Measurements from ENCODE around the gene SUMF2. TPM values are rescaled to one million over a fixed set of nuclear protein-coding genes. Genes with fewer than 3 reads are reported as not detected.

Gene SUMF2
- polyA plus RNA-seq, 1 donor from 2014 or later = 69.3 TPM

DNA sequence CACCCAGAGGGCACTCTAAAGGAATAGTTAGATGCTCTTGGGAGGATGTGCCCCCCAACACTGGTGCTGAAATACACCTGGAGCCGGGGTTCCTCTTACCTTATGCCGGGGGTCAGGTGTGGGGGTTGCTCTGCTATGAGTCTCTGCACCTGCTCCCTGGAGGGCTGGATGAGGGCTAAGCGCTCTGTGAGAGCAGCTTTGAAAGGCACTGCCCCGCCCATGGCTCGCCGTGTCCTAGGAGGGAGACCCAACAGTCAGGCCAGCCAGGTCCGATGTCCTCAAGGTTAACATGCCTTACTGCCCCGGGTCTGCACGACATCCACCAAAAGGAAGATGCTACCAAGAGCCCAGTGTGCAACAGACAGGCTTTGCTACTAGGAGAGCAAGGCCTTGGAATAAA, 44.6 kb upstream of the SUMF2 start:
- Histone ChIP-seq H3F3A (ENCODE audit: insufficient read depth, low read length, poor library complexity, severe bottlenecking) (no peaks in the 10 kb centered on the region), H3K79me2 (replicated peaks; ENCODE audit: insufficient read depth, low read length) (no peaks in the 10 kb centered on the region), H3K9ac (ENCODE audit: low read length) (no peak overlapping the region), H3K27me3 (ENCODE audit: insufficient read depth, low read depth, low read length) (no peaks in the 10 kb centered on the region), H3K4me2 (ENCODE audit: low read length) (no peak overlapping the region), H4K20me1 (ENCODE audit: insufficient read depth) (no peaks in the 10 kb centered on the region), H3K9me3 (ENCODE audit: low read length) (no peaks in the 10 kb centered on the region), H3K4me3 (ENCODE audit: low read length) (no peak overlapping the region), H3K9me2 (ENCODE audit: insufficient read depth, low read length) (no peaks in the 10 kb centered on the region), H3K27ac (ENCODE audit: low read length) (no peak overlapping the region), H2AFZ (ENCODE audit: low read depth, low read length) (no peak overlapping the region), H3K36me3 (ENCODE audit: insufficient read depth, low read length) (no peaks in the 10 kb centered on the region)
- TF ChIP-seq MXI1 (conservative IDR thresholded peaks at IDR 0.05; ENCODE audit: poor library complexity, severe bottlenecking) (no peak), POLR2AphosphoS5 (IDR thresholded peaks at IDR 0.05) (no peak), RAD21 (conservative IDR thresholded peaks at IDR 0.05) (no peak), SMC3 (conservative IDR thresholded peaks at IDR 0.05; ENCODE audit: poor library complexity) (no peak), TAF1 (IDR thresholded peaks at IDR 0.05; ENCODE audit: low read depth) (no peak), EP300 (conservative IDR thresholded peaks at IDR 0.05; ENCODE audit: poor library complexity, severe bottlenecking) (no peak), EZH2 (IDR thresholded peaks at IDR 0.05; ENCODE audit: borderline replicate concordance, insufficient read depth, low read length, poor library complexity, severe bottlenecking) (no peak)
- TF ChIP-seq, protein P1, sequence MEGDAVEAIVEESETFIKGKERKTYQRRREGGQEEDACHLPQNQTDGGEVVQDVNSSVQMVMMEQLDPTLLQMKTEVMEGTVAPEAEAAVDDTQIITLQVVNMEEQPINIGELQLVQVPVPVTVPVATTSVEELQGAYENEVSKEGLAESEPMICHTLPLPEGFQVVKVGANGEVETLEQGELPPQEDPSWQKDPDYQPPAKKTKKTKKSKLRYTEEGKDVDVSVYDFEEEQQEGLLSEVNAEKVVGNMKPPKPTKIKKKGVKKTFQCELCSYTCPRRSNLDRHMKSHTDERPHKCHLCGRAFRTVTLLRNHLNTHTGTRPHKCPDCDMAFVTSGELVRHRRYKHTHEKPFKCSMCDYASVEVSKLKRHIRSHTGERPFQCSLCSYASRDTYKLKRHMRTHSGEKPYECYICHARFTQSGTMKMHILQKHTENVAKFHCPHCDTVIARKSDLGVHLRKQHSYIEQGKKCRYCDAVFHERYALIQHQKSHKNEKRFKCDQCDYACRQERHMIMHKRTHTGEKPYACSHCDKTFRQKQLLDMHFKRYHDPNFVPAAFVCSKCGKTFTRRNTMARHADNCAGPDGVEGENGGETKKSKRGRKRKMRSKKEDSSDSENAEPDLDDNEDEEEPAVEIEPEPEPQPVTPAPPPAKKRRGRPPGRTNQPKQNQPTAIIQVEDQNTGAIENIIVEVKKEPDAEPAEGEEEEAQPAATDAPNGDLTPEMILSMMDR (IDR thresholded peaks at IDR 0.05; ENCODE audit: poor library complexity, severe bottlenecking) = no peak
- TF ChIP-seq, protein P2, sequence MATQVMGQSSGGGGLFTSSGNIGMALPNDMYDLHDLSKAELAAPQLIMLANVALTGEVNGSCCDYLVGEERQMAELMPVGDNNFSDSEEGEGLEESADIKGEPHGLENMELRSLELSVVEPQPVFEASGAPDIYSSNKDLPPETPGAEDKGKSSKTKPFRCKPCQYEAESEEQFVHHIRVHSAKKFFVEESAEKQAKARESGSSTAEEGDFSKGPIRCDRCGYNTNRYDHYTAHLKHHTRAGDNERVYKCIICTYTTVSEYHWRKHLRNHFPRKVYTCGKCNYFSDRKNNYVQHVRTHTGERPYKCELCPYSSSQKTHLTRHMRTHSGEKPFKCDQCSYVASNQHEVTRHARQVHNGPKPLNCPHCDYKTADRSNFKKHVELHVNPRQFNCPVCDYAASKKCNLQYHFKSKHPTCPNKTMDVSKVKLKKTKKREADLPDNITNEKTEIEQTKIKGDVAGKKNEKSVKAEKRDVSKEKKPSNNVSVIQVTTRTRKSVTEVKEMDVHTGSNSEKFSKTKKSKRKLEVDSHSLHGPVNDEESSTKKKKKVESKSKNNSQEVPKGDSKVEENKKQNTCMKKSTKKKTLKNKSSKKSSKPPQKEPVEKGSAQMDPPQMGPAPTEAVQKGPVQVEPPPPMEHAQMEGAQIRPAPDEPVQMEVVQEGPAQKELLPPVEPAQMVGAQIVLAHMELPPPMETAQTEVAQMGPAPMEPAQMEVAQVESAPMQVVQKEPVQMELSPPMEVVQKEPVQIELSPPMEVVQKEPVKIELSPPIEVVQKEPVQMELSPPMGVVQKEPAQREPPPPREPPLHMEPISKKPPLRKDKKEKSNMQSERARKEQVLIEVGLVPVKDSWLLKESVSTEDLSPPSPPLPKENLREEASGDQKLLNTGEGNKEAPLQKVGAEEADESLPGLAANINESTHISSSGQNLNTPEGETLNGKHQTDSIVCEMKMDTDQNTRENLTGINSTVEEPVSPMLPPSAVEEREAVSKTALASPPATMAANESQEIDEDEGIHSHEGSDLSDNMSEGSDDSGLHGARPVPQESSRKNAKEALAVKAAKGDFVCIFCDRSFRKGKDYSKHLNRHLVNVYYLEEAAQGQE (IDR thresholded peaks at IDR 0.05; ENCODE audit: borderline replicate concordance) = no peak

DNA sequence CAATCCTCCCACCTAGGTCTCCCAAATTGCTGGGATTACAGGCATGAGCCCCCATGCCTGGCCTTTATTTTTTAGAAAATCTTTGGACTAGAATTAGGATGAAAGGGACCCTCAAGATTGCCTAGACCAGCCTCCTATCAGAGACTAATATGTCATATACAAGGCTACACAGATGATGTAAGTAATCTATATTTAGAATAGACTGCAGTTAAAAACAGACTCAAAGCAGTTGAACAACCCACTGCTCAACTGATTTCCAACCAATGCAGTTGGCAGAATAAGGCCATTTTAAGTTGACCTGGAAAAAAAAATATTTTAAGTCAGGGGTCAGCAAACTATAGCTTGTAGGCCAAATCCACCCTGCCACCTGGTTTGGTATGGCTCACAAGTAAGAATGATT, 40.6 kb upstream of the SUMF2 start:
- H3F3A ChIP-seq (ENCODE audit: insufficient read depth, low read length, poor library complexity, severe bottlenecking) = no peaks in the 10 kb centered on the region
- no peak overlapping the region for H3K4me2 ChIP-seq (ENCODE audit: low read length)
- H3K9me3 ChIP-seq (ENCODE audit: low read length) = no peaks in the 10 kb centered on the region
- H4K20me1 ChIP-seq (ENCODE audit: insufficient read depth) = no peaks in the 10 kb centered on the region
- no peak overlapping the region for H3K9ac ChIP-seq (ENCODE audit: low read length)
- H3K9me2 ChIP-seq (ENCODE audit: insufficient read depth, low read length) = no peaks in the 10 kb centered on the region
- TF ChIP-seq, protein P1 (IDR thresholded peaks at IDR 0.05; ENCODE audit: poor library complexity, severe bottlenecking) = no peak
- TF ChIP-seq EP300 (conservative IDR thresholded peaks at IDR 0.05; ENCODE audit: poor library complexity, severe bottlenecking) = no peak
- no peak for TF ChIP-seq MXI1 (conservative IDR thresholded peaks at IDR 0.05; ENCODE audit: poor library complexity, severe bottlenecking)
- TF ChIP-seq TAF1 (IDR thresholded peaks at IDR 0.05; ENCODE audit: low read depth) = no peak
- TF ChIP-seq EZH2 (IDR thresholded peaks at IDR 0.05; ENCODE audit: borderline replicate concordance, insufficient read depth, low read length, poor library complexity, severe bottlenecking) = no peak
- no peak for TF ChIP-seq RAD21 (conservative IDR thresholded peaks at IDR 0.05)
- TF ChIP-seq, protein P2 (IDR thresholded peaks at IDR 0.05; ENCODE audit: borderline replicate concordance) = no peak
- TF ChIP-seq POLR2AphosphoS5 (IDR thresholded peaks at IDR 0.05) = no peak
- no peak for TF ChIP-seq SMC3 (conservative IDR thresholded peaks at IDR 0.05; ENCODE audit: poor library complexity)
- no peak overlapping the region for H3K4me3 ChIP-seq (ENCODE audit: low read length)
- H2AFZ ChIP-seq (ENCODE audit: low read depth, low read length) = no peak overlapping the region
- H3K36me3 ChIP-seq (ENCODE audit: insufficient read depth, low read length) = no peaks in the 10 kb centered on the region
- H3K27me3 ChIP-seq (ENCODE audit: insufficient read depth, low read depth, low read length) = no peaks in the 10 kb centered on the region
- H3K79me2 ChIP-seq (replicated peaks; ENCODE audit: insufficient read depth, low read length) = no peaks in the 10 kb centered on the region
- H3K27ac ChIP-seq (ENCODE audit: low read length) = no peak overlapping the region

Measured in neural cell (in vitro differentiated cells).